Liver (tissue), 3 donors: ENCODE measurements around the gene TNN.

ENCODE experiments used
- SP1 ChIP-seq: IDR thresholded peaks from 2 replicates; pipeline ENCODE4 v1.6.1; 2018; ENCODE audit warnings: antibody characterized with exemption, mild to moderate bottlenecking
- YY1 ChIP-seq: IDR thresholded peaks from 2 replicates; pipeline ENCODE4 v1.6.1; 2016; ENCODE audit warnings: antibody characterized with exemption, mild to moderate bottlenecking
- TF ChIP-seq, protein P1 (sequence below): fragments of 150-350 bp; IDR thresholded peaks from 2 replicates; pipeline ENCODE4 v1.5.1; 2017; ENCODE audit warnings: improper control_type of control experiment, low read depth, low read length; ENCODE audit not compliant: missing input control
- donor health status: healthy.
- donor health status: healthy.

DNA sequence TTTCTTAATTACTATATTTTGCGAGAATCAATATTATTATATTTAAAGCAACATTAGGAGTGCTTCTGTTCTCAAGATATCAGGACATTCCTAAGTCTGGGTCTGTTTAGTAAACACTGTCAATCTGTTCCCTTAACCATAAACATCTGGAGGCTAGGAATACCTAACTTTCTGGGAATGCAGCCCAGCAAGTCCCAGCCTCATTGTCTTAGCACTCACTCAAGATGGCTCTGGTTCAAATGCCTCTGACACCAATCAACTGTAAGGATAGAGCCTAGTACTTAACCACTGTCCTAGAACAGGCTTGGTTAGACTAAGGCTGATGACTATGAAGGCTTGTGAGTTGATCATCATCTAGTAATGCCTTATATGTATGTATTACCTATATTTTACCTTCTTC is 61.5 kb downstream of the TNN start:
- TF ChIP-seq SP1 (no peak), YY1 (no peak)
- TF ChIP-seq, protein P1, sequence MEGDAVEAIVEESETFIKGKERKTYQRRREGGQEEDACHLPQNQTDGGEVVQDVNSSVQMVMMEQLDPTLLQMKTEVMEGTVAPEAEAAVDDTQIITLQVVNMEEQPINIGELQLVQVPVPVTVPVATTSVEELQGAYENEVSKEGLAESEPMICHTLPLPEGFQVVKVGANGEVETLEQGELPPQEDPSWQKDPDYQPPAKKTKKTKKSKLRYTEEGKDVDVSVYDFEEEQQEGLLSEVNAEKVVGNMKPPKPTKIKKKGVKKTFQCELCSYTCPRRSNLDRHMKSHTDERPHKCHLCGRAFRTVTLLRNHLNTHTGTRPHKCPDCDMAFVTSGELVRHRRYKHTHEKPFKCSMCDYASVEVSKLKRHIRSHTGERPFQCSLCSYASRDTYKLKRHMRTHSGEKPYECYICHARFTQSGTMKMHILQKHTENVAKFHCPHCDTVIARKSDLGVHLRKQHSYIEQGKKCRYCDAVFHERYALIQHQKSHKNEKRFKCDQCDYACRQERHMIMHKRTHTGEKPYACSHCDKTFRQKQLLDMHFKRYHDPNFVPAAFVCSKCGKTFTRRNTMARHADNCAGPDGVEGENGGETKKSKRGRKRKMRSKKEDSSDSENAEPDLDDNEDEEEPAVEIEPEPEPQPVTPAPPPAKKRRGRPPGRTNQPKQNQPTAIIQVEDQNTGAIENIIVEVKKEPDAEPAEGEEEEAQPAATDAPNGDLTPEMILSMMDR, result no peak
